Kidney epithelial cell (primary cell): Measurements from ENCODE around the gene FOXRED1. TPM values are rescaled to one million over a fixed set of nuclear protein-coding genes. Genes with fewer than 3 reads are reported as not detected.
"Not testable (repeated sequence)": the region's sequence is repeated elsewhere in the genome, so short reads cannot be mapped to it uniquely, and the experiment has no call there.

Source experiments
- DNase-seq: peaks from one replicate; pipeline ENCODE4 v3.0.0-alpha.2; 2010; ENCODE audit warnings: low read depth
- H3K27me3 ChIP-seq: 2 replicates; pipeline ENCODE4 v1.6.0; 2011; ENCODE audit warnings: low read length; ENCODE audit not compliant: control insufficient read depth, insufficient read depth
- H3K36me3 ChIP-seq: 2 replicates; pipeline ENCODE4 v1.5.1; 2011; ENCODE audit warnings: low read length; ENCODE audit not compliant: control insufficient read depth, insufficient read depth
- H3K4me3 ChIP-seq: 2 replicates; pipeline ENCODE4 v1.5.1; 2011; ENCODE audit warnings: low read depth, mild to moderate bottlenecking, control low read depth, low read length
- CTCF ChIP-seq: IDR thresholded peaks from 2 replicates; pipeline ENCODE4 v1.5.1; 2011; ENCODE audit warnings: mild to moderate bottlenecking, moderate library complexity, low read length, control low read depth, inconsistent platforms; ENCODE audit not compliant: insufficient read depth, poor library complexity, severe bottlenecking
- total RNA-seq: library from RNA; depleted of rRNA; stranded (reverse); fragments of >200 nt; gene quantifications from 2 replicates; pipeline ENCODE4 v1.2.3, GENCODE V29; 2015

Gene FOXRED1
- total RNA-seq, 1 donor from 2014 or later: 27.4 TPM

- Histone ChIP-seq H3K4me3 (no peak overlapping the region), H3K36me3 (no peaks in the 10 kb centered on the region), H3K27me3 (no peaks in the 10 kb centered on the region)
- no peak for TF ChIP-seq CTCF
- DNase-seq: no peak
Observed at GRCh38 chr11:126253265-126253664, 15.7 kb upstream of the FOXRED1 start.

GRCh38 chr11:126254819-126255218 lies 14.1 kb upstream of the FOXRED1 start:
- no peaks in the 10 kb centered on the region for H3K36me3 ChIP-seq
- H3K27me3 ChIP-seq: no peaks in the 10 kb centered on the region
- DNase-seq: no peak
- no peak for TF ChIP-seq CTCF
- no peak overlapping the region for H3K4me3 ChIP-seq

DNA sequence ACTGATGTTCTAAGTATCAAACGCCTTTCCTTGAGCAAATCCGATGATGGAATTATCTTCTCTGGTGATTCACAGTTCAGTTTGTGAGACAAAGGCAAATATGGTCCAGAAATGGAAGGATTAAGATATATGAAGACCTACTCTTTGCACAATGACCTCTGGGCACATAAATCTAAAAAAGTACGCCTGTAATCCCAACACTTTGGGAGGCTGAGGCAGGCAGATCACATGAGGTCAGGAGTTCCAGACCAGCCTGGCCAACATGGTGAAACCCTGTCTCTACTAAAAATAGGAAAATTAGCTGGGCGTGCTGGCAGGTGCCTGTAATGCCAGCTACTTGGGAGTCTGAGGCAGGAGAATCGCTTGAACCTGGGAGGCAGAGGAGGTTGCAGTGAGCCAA lies 13.4 kb upstream of the FOXRED1 start:
- not testable (repeated sequence) for DNase-seq, H3K4me3 ChIP-seq, H3K36me3 ChIP-seq, H3K27me3 ChIP-seq

DNA sequence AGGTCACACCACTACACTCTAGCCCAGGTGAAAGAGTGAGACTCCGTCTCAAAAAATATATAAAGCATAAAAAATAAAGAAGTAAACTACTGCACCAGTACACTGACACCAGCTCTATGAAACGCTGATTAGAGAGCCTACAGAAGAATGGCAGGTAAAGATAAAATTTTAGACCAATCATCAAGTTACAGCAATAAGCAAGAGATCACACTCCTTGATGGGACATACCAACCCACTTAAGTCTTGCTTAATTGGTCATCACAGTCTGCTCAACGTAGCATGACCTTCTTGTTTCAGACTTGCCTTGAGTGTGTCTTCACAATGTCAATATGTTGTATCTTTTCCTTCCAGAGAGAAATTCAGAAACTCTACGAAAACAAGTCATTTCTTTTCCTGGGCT lies 12.7 kb upstream of the FOXRED1 start:
- Histone ChIP-seq H3K36me3 (no peaks in the 10 kb centered on the region), H3K27me3 (no peaks in the 10 kb centered on the region)
- no peak for TF ChIP-seq CTCF

DNA sequence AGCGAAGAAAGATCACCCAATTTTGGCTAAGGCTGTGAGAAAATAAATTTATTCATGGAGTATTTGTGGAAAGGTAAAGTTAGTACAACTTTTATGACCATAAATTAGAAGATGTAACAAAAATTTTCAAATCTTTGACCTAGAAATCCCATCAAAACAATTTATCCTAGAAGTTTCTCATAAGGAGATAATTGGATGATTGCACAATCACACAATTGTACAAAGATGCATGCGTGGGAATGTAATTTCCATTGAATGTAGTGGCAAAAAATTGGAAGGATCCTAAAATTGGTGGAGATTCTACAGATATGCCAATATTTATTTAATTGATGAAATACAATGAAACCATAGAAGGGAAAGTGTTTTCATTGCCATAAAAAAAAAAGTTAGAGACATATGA lies 11.8 kb upstream of the FOXRED1 start:
- DNase-seq: no peak
- H3K27me3 ChIP-seq: no peaks in the 10 kb centered on the region
- H3K36me3 ChIP-seq: no peaks in the 10 kb centered on the region
- no peak overlapping the region for H3K4me3 ChIP-seq
- no peak for TF ChIP-seq CTCF

More for the DNA sequence above, 12.7 kb upstream of the FOXRED1 start:
- DNase-seq: no peak
- H3K4me3 ChIP-seq: no peak overlapping the region

DNA sequence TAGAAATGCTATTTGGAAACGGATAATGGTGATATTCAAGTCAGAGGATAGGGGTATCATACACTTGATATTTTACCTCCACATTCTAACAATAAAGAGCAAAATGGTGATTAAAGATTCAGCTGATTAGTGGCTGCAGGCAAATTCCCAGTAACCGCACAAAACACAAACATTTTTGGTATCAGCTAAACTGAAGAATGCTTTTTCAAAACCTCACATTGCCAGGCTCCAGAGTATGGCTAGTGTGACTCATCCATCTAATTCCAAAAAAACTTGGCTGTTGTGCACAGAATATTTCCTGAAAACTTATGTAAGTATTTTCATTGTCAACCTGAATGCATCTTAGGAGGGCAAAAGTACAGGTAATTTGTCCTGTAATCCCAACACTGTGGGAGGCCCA lies 11.2 kb upstream of the FOXRED1 start:
- H3K4me3 ChIP-seq: no peak overlapping the region
- no peak for TF ChIP-seq CTCF
- no peaks in the 10 kb centered on the region for H3K36me3 ChIP-seq
- no peaks in the 10 kb centered on the region for H3K27me3 ChIP-seq
- DNase-seq: no peak
